H9 (cell line): ENCODE data around the gene KRTAP4-5. TPM values are rescaled to one million over a fixed set of nuclear protein-coding genes. Genes with fewer than 3 reads are reported as not detected.

Experiments used
- DNase-seq: peaks from one replicate; pipeline ENCODE4 v3.0.0-alpha.2; 2017
- H2AFZ ChIP-seq: one replicate; pipeline ENCODE4 v1.6.1; 2013; ENCODE audit warnings: mild to moderate bottlenecking, low read length, control low read depth, moderate library complexity
- H2AK5ac ChIP-seq: 2 replicates; pipeline ENCODE4 v1.6.1; 2013; ENCODE audit warnings: low read length, control low read depth, mixed read lengths; ENCODE audit not compliant: insufficient read length
- H2BK120ac ChIP-seq: one replicate; pipeline ENCODE4 v1.6.1; 2013; ENCODE audit warnings: low read depth, mild to moderate bottlenecking, low read length, control low read depth, inconsistent platforms; ENCODE audit not compliant: poor library complexity, severe bottlenecking
- H2BK12ac ChIP-seq: 2 replicates; pipeline ENCODE4 v1.6.1; 2013; ENCODE audit warnings: low read length, control low read depth, mixed read lengths, low read depth; ENCODE audit not compliant: insufficient read length
- H2BK15ac ChIP-seq: 2 replicates; pipeline ENCODE4 v1.6.1; 2013; ENCODE audit warnings: low read depth, low read length, control low read depth
- H2BK20ac ChIP-seq: one replicate; pipeline ENCODE4 v1.6.1; 2013; ENCODE audit warnings: low read depth, mild to moderate bottlenecking, low read length, control low read depth, inconsistent platforms; ENCODE audit not compliant: poor library complexity, severe bottlenecking
- H2BK5ac ChIP-seq: 2 replicates; pipeline ENCODE4 v1.6.1; 2013; ENCODE audit warnings: low read length, control low read depth, mixed read lengths; ENCODE audit not compliant: insufficient read length
- H3K14ac ChIP-seq: 2 replicates; pipeline ENCODE4 v1.6.1; 2013; ENCODE audit warnings: low read length, control low read depth; ENCODE audit not compliant: insufficient read depth
- H3K18ac ChIP-seq: 2 replicates; pipeline ENCODE4 v1.6.1; 2013; ENCODE audit warnings: low read depth, mild to moderate bottlenecking, mixed read lengths, low read length, control low read depth; ENCODE audit not compliant: insufficient read length
- H3K23ac ChIP-seq: 2 replicates; pipeline ENCODE4 v1.6.1; 2013; ENCODE audit warnings: low read length, control low read depth, mixed read lengths, low read depth; ENCODE audit not compliant: insufficient read length
- H3K23me2 ChIP-seq: 2 replicates; pipeline ENCODE4 v1.6.1; 2013; ENCODE audit warnings: low read depth, mild to moderate bottlenecking, mixed read lengths, low read length, control low read depth; ENCODE audit not compliant: insufficient read length, poor library complexity, severe bottlenecking
- H3K27ac ChIP-seq: 2 replicates; pipeline ENCODE4 v1.5.1; 2013; ENCODE audit warnings: low read length, control low read depth, mixed read lengths, low read depth; ENCODE audit not compliant: insufficient read length
- H3K27me3 ChIP-seq: 2 replicates; pipeline ENCODE4 v1.6.1; 2013; ENCODE audit warnings: low read length, control low read depth, inconsistent platforms; ENCODE audit not compliant: insufficient read depth
- H3K4ac ChIP-seq: 2 replicates; pipeline ENCODE4 v1.6.1; 2013; ENCODE audit warnings: low read depth, mild to moderate bottlenecking, control low read depth, inconsistent platforms, low read length, moderate library complexity
- H3K4me1 ChIP-seq: 2 replicates; pipeline ENCODE4 v1.6.1; 2013; ENCODE audit warnings: low read length, control low read depth, inconsistent platforms; ENCODE audit not compliant: insufficient read depth
- H3K4me2 ChIP-seq: 2 replicates; pipeline ENCODE4 v1.6.1; 2013; ENCODE audit warnings: low read length, control low read depth, mixed read lengths; ENCODE audit not compliant: insufficient read length, insufficient read depth
- H3K56ac ChIP-seq: 2 replicates; pipeline ENCODE4 v1.6.1; 2013; ENCODE audit warnings: low read depth, mild to moderate bottlenecking, mixed read lengths, low read length, control low read depth; ENCODE audit not compliant: insufficient read length
- H3K79me1 ChIP-seq: 2 replicates; pipeline ENCODE4 v1.6.1; 2013; ENCODE audit warnings: low read depth, mild to moderate bottlenecking, moderate library complexity, low read length, control low read depth, inconsistent platforms; ENCODE audit not compliant: insufficient read depth, poor library complexity, severe bottlenecking
- H3K79me2 ChIP-seq: 2 replicates; pipeline ENCODE4 v1.6.1; 2013; ENCODE audit warnings: low read length, control low read depth, inconsistent platforms; ENCODE audit not compliant: insufficient read depth
- H3K9ac ChIP-seq: 2 replicates; pipeline ENCODE4 v1.6.1; 2013; ENCODE audit warnings: low read length, control low read depth, mixed read lengths; ENCODE audit not compliant: insufficient read length; ENCODE audit errors: extremely low read depth
- H3K9me3 ChIP-seq: one replicate; pipeline ENCODE4 v1.6.1; 2013; ENCODE audit warnings: low read depth, low read length, inconsistent platforms; ENCODE audit not compliant: control insufficient read depth
- H3T11ph ChIP-seq: one replicate; pipeline ENCODE4 v1.6.1; 2013; ENCODE audit warnings: mild to moderate bottlenecking, low read length, control low read depth, inconsistent platforms
- H4K20me1 ChIP-seq: one replicate; pipeline ENCODE4 v1.6.1; 2013; ENCODE audit not compliant: control insufficient read depth, insufficient read length, insufficient read depth
- H4K5ac ChIP-seq: 2 replicates; pipeline ENCODE4 v1.6.1; 2013; ENCODE audit warnings: low read depth, mild to moderate bottlenecking, mixed read lengths, low read length, control low read depth; ENCODE audit not compliant: insufficient read length
- H4K8ac ChIP-seq: replicated peaks from 2 replicates; pipeline ENCODE4 v1.6.1; 2013; ENCODE audit warnings: low read length, control low read depth, mixed read lengths, low read depth; ENCODE audit not compliant: insufficient read length
- H4K91ac ChIP-seq: 2 replicates; pipeline ENCODE4 v1.6.1; 2013; ENCODE audit warnings: low read depth, mild to moderate bottlenecking, moderate library complexity, mixed read lengths, low read length, control low read depth; ENCODE audit not compliant: insufficient read length
- H3K27ac Mint-ChIP-seq, 3 experiments: 2 replicates in 2 of 3; 3 replicates in 1 of 3; pipeline ENCODE4 v1.8.0; 2020 to 2021; ENCODE audit warnings: mixed read lengths in 3 of 3, mild to moderate bottlenecking in 1 of 3, moderate library complexity in 1 of 3
- H3K27me3 Mint-ChIP-seq: 2 replicates; pipeline ENCODE4 v1.8.0; 2021; ENCODE audit warnings: low read depth, mild to moderate bottlenecking, moderate library complexity, mixed read lengths
- H3K36me3 Mint-ChIP-seq, 3 experiments: 2 replicates in 2 of 3; 3 replicates in 1 of 3; pipeline ENCODE4 v1.8.0; 2020 to 2021; ENCODE audit warnings: low read depth in 3 of 3, mixed read lengths in 3 of 3; ENCODE audit not compliant: insufficient read depth in 1 of 3
- H3K4me1 Mint-ChIP-seq, 2 experiments: 2 replicates each; pipeline ENCODE4 v1.8.0; 2020; ENCODE audit warnings: mixed read lengths in 2 of 2
- H3K4me3 Mint-ChIP-seq, 2 experiments: 2 replicates in 1 of 2; 3 replicates in 1 of 2; pipeline ENCODE4 v1.8.0; 2020 to 2021; ENCODE audit warnings: mild to moderate bottlenecking in 2 of 2, mixed read lengths in 2 of 2, moderate library complexity in 1 of 2
- H3K9me3 Mint-ChIP-seq, 2 experiments: 2 replicates in 1 of 2; 3 replicates in 1 of 2; pipeline ENCODE4 v1.8.0; 2020; ENCODE audit warnings: mild to moderate bottlenecking in 2 of 2, mixed read lengths in 2 of 2, moderate library complexity in 1 of 2
- CTCF ChIP-seq: fragments of 200-600 bp; sonication (generic); conservative IDR thresholded peaks from 3 replicates; pipeline ENCODE4 v1.8.0; 2021; ENCODE audit warnings: antibody characterized with exemption, mild to moderate bottlenecking
- WGBS: extraction: QIAGEN DNeasy Blood & Tissue Kit; methylation state at CpG from one replicate; pipeline ENCODE4 v1.1.7; 2013; ENCODE audit warnings: missing lambda C conversion rate, low lambda C conversion rate, mixed read lengths; ENCODE audit not compliant: insufficient read length; ENCODE audit errors: extremely low coverage; 5-methylcytosine and 5-hydroxymethylcytosine counted together
- total RNA-seq: library from RNA; stranded (reverse); gene quantifications from 2 replicates; pipeline ENCODE4 v1.2.1, GENCODE V29; 2021

KRTAP4-5 gene
- total RNA-seq, 1 experiment from 2014 or later, result not detected

GRCh38 chr17:41153856-41154255 is 4.2 kb upstream of the KRTAP4-5 start:
- Histone ChIP-seq H3K79me2 (no peaks in the 10 kb centered on the region), H3K9ac (no peak overlapping the region), H4K8ac (no peak overlapping the region), H4K20me1 (no peaks in the 10 kb centered on the region), H4K91ac (no peak overlapping the region), H3T11ph (no peak overlapping the region), H3K79me1 (no peaks in the 10 kb centered on the region), H3K4me2 (no peak overlapping the region), H3K4me1 (no peaks in the 10 kb centered on the region), H2AK5ac (no peak overlapping the region), H3K27me3 (no peaks in the 10 kb centered on the region), H3K27ac (no peak overlapping the region), H3K9me3 (no peaks in the 10 kb centered on the region), H2AFZ (no peak overlapping the region), H4K5ac (no peak overlapping the region), H3K23me2 (no peaks in the 10 kb centered on the region), H3K23ac (no peak overlapping the region), H2BK5ac (no peak overlapping the region), H2BK20ac (no peak overlapping the region), H3K56ac (no peak overlapping the region), H2BK15ac (no peak overlapping the region), H3K4ac (no peak overlapping the region), H2BK120ac (no peak overlapping the region), H3K18ac (no peak overlapping the region), H3K14ac (no peak overlapping the region), H2BK12ac (no peak overlapping the region)
- Mint-ChIP-seq H3K36me3 (no peaks in the 10 kb centered on the region; a peak in 1 of 7 replicates), H3K27me3 (peaks cover 2% of the 10 kb centered on the region; the same call in 1 of the 2 replicates), H3K4me1 (peaks cover 2 to 5% of the 10 kb centered on the region in 2 experiments), H3K9me3 (no peaks in the 10 kb centered on the region), H3K4me3 (no peak overlapping the region), H3K27ac (no peak overlapping the region)
- TF ChIP-seq CTCF, result no peak
- WGBS, result no CpG with 5 or more reads among the region's 2 CpGs
- no peak for DNase-seq
